NCI-H2227 (cell line): ENCODE results near the gene CCDC136.
A peak's percentile ranks its signal among the peaks of the same experiment; 100 is the strongest.

Source experiments
- DNase-seq: peaks from one replicate; lab custom pipeline; 2025; ENCODE audit not compliant: unreplicated experiment; lab: John Stamatoyannopoulos, UW

CCDC136 gene

DNA sequence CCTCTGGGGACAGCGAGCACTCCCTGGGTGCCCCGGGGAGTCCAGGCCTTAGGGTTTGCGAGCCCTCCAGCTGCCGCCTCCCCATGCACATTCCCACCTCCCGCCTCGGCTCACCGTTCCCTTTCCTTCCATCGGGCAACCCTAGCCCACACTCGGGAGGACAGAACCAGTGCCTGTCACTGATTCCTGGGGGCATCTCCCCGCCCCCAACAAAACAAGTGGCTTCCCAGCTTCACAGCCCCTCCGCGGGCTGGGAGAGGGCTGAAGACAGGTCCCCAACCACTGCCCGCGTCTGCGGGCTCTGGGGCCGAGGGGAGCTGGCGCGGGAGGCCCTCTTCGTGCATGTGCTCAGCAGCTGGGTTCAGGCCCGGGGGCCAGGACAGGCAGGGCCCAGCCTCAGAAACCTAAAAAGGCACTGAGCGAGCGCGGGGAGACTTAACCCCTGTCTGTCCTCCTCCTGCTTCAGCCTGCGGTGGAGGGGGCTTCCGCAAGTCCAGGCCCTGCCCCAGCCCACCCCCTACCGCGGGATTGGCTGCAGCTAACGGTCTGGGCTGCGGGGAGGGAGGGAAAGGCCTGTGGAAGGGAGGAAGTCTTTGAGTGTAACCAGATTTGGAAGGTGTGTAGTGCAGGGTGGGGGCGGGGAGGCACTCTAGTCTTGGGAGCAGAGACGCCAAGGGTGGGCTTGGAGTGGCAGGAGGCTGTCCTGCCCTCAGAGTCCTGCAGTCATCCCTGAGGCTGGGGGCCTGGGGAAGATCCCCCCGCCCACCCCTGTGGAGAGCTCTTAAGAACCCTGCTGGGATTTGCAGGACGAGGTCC, 39.6 kb downstream of the CCDC136 start:
- DNase-seq, result peak; percentile 24

DNA sequence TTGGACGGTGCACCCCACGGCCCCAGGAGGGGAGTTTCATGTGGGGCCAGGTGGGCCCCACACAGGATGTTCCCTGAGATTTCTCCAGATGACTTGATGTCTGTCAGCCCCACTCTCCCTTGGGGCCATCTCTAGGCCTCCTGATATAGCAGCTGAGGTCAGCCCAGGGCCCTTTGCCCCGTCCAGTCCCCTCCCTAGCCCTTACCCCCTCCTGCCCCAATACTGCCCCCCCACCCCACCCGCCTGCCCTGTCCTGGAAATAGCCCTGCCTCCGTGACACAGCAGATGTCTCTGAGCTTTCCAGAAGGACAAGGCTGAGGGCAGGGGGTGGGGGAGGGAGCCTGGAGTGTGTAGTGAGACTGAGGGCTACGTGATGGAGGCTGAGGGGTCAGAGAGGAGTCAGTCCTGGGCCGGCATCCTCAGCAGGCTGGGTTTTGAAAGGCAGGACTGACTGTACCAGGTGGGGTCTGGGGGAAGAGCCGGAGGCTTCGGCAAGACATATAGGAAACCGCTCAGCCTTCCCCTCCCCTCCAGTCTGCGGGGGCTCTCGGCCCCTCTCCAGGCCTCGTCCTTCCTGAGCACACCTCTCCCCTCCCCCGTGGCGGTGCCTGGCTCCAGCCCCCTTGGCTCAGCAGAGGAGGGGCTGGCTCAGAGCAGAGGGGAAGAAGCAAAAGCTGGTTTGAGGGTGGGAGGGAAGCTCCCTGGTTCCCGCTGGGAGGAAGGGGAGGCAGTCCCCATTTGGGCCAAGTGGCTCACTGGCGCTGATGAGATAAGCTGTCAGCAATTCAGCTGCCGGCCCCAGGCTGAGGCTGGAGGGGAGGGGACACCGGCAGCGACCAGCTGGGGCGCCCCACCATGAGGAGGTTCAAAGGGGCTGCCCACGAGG, 40.5 kb downstream of the CCDC136 start:
- peak; percentile 82 for DNase-seq

DNA sequence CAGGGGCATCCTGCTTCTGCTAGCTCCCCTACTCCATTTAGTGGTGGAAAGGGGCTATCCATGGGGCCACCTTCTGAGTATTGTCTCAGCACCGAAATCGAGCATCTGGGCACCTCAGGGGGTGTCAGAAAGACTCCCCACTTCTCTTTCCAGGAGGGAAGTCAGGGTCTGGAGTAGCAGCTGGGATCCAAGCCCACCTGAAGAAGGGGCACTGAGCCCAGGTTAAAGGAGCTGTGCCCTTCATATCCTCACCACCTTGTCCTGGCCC, 41.0 kb downstream of the CCDC136 start:
- no peak for DNase-seq

DNA sequence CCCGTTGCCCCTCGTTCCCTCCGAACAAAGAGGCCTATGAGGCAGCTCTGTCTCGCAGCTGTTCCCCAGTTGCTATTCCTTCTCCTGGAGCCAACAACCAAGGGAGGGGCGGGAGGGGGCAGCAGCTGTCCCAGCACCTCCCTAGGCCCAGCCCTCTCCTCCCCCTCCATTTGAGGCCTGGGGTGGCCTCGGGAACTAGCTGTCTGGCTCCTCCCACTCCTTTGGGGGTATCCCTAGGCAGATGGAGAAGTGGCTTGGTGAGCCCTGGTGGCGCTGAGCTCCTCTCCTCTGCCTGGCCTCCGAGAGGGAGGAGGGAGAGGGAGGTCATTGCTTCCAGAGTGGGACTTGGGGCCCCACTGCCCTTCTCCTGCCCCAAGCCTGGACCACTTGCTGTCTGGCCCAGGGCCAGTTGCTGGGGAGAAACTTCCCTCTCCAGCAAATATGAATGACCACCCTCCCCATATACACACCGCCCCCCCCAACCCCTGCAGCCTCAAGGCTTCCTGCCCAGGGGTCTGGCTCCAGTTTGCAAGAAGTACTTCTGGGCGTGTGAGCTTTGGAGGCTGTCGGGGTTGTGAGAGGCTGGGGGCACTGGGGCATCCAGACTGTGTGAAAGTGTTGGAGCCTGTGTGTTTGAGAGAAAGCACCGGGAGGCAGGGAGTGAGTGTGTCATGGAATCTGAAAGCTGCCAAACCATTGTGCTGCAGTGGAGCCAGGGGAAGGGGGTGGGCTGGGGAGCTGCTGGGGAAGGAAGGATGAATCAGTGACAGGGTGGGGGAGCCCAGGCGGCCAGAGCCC, 41.6 kb downstream of the CCDC136 start:
- DNase-seq, result peak; percentile 48

DNA sequence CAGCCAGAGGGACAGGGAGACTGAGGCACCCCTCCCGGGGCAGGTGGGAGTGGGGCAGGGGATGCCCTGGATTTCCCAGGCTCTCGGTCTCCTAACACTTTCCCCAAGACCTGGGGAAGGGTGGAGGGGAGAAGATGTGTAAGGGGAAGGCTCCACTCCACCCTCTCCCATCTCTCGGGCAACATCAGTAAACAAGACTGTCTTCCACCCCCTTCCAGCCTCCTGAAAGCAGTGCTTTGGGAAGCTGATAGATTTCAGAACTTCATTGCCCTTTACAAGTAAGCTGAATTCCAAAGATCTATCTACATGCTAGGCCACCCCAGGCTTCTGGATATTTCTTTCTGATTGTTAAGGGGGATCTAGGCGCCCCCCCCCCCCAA, 42.2 kb downstream of the CCDC136 start:
- no peak for DNase-seq

DNA sequence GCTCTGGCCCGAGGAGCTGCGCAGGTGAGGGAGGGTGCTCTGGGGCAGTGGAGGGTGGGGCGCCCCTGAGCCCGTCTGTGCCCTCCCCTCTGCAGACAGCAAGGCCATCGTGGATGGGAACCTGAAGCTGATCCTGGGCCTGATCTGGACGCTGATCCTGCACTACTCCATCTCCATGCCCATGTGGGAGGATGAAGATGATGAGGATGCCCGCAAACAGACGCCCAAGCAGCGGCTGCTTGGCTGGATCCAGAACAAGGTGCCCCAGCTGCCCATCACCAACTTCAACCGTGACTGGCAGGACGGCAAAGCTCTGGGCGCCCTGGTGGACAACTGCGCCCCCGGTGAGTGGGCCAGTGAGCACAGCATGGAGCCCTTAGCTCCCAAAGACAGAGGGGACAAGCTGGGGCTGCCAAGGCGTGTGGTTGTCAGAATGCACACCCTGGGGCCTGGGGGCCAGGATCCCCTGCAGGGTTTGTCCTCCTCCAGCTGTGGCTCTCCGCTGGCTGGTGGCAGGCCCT, 43.5 kb downstream of the CCDC136 start:
- DNase-seq, result no peak

DNA sequence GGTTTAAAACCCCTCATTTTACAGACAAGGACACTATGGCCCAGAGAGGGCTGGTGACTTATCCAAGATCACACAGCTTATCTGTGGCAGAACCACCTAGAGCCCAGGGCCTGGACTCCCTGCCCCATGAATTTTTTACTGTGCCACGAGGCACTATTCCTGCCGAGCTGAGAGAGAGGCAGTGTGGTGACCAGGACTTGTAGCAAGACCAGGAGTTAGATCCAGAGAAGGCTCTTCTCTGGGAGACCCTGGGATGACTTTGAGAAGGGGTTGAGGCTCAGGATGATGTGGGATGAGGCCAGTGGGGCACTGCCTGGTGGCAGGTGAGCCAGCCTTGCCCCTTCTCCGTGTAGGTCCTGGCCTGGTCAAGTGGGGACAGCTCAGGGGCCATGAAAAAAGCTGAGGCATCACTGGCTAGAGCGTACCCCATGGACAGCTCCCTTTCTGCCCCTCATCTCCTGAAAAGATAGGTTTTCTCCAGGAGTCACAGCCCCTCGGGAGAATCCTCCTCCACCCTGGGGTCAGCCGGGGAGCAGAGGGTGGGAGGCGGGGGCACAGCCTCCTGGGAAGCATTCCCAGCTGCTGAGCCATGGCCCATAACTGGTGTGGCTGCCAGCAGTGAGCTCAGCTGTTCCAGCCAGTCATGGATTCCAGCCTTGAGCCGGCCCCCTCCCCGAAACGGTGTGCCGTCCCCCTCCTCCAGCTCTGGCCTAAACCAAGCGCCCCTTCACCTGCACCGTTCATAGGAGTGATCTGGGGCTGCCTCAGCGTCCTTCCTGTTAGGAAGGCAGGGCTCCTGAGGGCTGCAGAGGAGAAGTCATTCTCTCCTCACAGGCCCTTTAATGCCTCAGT, 44.2 kb downstream of the CCDC136 start:
- no peak for DNase-seq

DNA sequence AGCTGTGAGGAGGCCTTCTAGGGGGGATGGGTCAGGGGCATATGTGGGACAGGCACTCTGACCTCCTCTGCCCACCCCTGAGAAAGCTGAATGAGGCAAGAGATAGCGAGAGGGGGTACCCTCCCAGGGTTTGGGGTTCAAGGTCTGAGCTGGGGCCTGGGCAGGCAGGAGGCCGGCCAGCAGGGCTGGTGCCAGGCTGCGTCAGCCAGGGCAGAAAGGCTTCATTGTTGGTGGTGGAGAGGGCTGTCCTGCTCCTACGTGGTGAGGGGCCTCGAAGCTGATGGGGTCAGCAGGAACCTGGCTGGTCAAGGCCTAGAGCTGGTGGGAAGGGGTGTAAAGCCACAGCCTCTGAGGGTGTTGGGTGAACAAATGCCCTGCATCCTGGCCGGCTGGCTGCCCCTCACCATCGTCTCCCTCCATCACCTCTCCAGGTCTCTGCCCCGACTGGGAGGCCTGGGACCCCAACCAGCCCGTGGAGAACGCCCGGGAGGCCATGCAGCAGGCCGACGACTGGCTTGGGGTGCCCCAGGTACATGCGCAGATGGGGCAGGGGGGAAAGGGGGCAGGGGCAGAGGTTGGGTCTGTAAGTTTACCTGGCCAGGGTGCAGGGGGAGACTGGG, 45.1 kb downstream of the CCDC136 start:
- no peak for DNase-seq

DNA sequence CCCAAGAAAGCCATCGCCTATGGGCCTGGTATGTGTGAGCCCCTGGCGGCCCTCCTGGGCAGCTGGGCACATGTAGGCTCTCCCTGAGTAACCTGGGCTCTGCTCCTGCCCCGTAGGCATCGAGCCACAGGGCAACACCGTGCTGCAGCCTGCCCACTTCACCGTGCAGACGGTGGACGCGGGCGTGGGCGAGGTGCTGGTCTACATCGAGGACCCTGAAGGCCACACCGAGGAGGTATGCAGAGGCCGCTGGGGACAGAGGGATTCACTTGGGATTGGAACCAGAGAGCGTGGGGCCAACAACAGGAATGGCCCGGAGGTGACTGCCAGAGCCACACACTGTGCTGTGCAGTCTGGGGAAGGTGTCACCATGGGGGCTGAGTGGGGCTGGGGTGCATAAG, 45.8 kb downstream of the CCDC136 start:
- no peak for DNase-seq

DNA sequence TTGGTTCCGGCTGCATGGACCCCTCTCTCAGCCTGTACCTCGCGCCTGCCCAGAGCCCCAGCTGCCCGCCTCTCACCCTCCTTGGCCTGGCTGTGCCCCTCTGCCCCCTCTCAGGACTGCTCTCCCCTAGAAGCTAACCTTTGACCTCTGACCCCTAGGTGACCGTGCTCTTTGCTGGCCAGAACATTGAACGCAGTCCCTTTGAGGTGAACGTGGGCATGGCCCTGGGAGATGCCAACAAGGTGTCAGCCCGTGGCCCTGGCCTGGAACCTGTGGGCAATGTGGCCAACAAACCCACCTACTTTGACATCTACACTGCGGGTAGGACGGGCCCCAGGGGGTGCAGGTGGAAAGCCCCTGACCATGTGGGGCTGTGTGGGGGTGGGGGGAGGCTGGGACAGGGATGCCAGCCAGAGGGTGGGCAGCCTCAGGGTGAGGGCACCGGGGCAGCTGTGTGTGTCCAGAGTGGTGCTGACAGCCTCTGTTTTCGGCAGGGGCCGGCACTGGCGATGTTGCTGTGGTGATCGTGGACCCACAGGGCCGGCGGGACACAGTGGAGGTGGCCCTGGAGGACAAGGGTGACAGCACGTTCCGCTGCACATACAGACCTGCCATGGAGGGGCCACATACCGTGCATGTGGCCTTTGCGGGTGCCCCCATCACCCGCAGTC, 46.5 kb downstream of the CCDC136 start:
- DNase-seq, result no peak

DNA sequence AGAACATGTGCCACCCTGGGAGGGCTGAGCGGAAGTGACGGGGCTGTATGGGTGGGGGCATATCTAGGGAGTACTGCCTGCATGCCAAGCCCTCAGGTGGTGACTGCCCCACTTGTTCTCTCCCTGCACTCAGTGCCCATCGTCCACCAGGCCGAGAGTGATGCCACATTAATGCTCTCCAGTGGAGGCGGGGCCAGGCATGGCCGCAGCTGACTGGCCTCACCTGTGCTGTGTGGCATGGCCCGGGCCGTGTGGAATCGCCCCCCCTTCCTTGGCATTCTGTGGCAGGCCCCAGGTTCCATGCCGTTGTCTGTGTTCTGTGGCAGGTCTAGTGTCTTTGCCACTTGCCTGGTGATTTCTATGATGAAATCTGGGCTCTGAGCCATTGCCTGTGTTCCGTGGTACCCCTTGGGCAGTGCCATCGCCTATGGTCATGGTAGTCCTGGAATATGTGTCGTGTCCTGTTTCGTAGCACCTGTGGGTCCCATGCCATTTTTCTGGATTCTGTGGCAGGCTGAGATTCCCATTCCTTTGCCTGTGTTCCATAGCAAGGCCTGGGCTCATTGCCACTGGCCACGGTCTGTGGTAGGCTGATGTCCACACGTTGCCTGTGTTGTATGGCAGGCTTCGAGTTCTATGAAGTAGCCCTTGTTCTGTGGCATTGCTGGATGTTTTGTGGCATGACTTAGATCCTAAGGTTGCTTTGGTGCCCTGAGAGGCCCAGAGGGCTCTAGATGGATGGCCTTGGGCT, 47.4 kb downstream of the CCDC136 start:
- DNase-seq, result no peak

DNA sequence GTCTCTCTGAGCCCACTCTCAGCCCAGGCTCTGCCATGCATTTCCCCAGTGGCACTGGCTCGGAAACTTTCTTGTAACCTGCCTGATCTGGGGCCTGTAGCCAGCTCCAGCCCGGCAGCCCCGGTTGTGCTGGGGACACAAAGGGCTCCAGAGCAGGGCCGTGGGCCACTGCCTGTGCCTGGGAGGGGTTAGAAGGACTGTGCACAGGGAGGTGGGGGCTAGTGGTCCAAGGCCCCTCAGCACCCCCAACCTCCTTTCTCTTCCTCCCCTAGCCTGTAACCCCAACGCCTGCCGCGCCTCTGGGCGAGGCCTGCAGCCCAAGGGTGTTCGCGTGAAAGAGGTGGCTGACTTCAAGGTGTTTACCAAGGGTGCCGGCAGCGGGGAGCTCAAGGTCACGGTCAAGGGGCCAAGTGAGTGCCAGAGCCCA, 48.0 kb downstream of the CCDC136 start:
- DNase-seq, result no peak

DNA sequence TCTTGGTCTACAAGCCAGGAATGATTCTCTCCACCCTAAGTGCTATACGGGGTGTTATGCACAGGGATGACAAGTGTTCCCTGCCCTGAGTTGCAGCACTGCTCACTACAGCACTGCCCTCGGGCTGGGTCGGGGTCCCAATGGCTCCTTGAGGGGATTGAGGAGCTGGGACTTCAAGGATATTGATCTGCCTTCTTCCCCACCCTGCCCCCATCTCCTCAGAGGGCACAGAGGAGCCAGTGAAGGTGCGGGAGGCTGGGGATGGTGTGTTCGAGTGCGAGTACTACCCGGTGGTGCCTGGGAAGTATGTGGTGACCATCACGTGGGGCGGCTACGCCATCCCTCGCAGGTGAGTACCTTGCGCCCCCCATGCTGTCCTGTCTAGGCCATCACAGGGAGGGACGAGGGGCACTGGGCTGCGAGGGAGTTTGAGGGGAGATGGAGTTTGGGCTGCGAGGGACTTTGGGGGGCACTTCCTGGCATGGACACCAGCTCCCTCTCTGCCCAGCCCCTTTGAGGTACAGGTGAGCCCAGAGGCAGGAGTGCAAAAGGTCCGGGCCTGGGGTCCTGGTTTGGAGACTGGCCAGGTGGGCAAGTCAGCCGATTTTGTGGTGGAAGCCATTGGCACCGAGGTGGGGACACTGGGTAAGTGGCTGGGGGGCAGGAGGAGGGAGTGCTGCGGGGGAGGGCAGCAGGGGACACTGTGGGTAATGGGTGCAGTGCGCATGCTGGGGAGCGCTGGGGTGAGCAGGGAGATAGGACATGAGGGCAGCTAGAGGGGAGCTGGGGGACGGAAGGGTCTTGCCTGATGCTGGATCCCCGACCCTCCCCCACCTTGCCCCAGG, 48.8 kb downstream of the CCDC136 start:
- DNase-seq, result no peak

DNA sequence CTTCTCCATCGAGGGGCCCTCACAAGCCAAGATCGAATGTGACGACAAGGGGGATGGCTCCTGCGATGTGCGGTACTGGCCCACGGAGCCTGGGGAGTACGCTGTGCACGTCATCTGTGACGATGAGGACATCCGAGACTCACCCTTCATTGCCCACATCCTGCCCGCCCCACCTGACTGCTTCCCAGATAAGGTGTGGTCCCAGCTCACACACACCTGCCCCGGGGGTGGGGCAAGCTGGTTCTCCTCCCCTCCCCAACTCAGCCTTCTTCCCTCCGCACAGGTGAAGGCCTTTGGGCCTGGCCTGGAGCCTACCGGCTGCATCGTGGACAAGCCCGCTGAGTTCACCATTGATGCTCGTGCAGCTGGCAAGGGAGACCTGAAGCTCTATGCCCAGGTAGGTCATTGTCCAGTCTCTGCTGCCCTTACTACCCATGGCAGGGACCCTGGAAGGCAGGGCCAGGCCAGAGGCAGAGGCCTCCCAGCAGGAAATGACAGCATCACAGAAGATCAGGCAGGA, 49.5 kb downstream of the CCDC136 start:
- DNase-seq, result no peak

DNA sequence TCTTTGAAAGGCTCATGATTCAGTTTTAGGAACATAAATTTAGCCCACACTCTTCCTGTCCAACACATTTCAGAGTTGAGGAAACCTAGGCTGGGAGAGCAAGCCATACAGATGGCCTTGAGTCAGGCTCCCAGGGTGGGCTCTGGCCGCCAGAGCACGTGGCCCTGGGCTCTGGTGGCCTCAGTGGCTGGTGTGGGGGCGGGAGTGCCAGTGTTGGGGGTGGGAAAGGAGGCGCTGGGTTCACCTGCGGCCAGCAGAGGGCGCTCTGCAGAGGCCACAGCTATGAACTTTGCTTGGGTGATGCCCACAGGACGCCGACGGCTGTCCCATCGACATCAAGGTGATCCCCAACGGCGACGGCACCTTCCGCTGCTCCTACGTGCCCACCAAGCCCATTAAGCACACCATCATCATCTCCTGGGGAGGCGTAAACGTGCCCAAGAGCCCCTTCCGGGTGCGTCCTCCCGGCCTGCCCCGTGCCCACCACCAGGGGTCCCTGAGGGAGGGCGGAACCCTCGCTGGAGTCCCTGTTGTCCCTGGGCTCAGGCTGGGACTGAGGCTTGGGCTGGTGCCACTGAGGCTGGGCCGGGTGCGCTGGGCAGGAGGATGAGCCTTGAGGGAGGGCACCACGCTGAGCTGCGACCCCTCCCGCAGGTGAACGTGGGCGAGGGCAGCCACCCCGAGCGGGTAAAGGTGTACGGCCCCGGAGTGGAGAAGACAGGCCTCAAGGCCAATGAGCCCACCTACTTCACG, 50.3 kb downstream of the CCDC136 start:
- DNase-seq, result no peak

DNA sequence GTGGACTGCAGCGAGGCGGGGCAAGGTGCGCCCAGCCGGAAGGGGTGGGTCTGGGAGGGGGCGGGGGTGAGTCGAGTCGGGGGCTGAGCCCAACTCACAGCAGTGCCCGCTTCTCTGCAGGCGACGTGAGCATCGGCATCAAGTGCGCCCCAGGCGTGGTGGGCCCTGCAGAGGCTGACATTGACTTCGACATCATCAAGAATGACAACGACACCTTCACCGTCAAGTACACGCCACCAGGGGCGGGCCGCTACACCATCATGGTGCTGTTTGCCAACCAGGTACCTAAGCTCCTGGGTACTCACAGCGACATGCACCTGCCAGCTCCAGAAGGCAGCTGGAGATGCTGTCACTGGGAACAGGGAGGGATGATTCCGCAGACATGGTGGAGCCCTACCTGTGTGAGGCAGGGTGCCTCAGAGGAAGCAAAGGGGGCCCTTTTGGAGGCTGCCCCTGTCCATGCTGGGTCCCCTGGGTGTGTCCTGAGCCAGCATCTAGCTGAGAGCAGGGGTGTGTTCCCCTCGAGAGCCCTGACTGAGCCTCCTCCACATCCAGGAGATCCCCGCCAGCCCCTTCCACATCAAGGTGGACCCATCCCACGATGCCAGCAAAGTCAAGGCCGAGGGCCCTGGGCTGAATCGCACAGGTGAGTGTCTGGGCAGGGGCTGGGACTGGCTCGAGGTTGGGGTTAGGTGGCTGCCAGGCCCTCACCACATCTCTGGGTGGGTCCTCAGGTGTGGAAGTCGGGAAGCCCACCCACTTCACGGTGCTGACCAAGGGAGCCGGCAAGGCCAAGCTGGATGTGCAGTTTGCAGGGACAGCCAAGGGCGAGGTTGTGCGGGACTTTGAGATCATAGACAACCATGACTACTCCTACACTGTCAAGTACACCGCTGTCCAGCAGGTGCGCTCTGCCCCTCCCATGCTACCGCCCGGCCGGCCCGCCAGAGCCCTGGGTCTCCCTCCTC, 51.2 kb downstream of the CCDC136 start:
- DNase-seq, result no peak
